ENCODE measurements around the gene HCFC1.

HCFC1 gene

DNA sequence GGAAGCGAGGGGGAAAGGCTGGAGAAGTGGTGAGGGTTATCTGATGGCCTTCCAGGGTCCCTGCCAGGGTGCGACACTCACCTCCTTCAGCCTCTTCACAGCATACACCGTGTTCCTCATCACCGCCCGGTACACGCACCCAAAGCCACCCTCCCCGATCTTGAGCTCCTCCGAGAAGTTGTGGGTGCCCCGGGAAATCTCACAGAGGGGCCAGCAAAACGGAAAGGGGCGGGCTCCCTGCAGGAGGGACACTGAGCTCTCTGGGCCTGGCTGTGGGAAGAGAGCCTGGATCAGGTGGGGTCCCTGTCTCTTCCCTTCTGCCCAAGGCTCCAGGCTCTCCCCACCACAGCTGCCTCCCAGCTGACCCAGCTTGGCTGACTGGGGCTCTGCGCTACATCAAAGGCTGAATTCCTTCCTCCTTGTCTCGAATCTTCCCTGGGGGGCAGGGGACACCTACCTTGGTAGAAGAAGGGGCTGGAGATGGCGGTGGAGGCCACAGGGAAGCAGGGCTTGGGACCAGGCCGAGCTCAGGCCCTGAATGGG is 47.0 kb upstream of the HCFC1 start:
- peaks cover 27 to 28% of the 10 kb centered on the region in 2 experiments for H3K4me1 ChIP-seq (ENCODE audit: control insufficient read depth in 1 of 2, insufficient read depth in 1 of 2, low read depth in 1 of 2, low read length in 1 of 2)
- TF ChIP-seq, protein P1, sequence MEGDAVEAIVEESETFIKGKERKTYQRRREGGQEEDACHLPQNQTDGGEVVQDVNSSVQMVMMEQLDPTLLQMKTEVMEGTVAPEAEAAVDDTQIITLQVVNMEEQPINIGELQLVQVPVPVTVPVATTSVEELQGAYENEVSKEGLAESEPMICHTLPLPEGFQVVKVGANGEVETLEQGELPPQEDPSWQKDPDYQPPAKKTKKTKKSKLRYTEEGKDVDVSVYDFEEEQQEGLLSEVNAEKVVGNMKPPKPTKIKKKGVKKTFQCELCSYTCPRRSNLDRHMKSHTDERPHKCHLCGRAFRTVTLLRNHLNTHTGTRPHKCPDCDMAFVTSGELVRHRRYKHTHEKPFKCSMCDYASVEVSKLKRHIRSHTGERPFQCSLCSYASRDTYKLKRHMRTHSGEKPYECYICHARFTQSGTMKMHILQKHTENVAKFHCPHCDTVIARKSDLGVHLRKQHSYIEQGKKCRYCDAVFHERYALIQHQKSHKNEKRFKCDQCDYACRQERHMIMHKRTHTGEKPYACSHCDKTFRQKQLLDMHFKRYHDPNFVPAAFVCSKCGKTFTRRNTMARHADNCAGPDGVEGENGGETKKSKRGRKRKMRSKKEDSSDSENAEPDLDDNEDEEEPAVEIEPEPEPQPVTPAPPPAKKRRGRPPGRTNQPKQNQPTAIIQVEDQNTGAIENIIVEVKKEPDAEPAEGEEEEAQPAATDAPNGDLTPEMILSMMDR (IDR thresholded peaks at IDR 0.05) = no peak
- H3K36me3 ChIP-seq = peaks cover 19% of the 10 kb centered on the region
- peak overlapping the region; percentile 91 for H3K27ac ChIP-seq
- H3K9me3 ChIP-seq = no peaks in the 10 kb centered on the region
- H3K27me3 ChIP-seq = no peaks in the 10 kb centered on the region
- peak overlapping the region; percentile 61 to 65 for H3K4me3 ChIP-seq (ENCODE audit: low read depth in 1 of 2, low read length in 1 of 2)

DNA sequence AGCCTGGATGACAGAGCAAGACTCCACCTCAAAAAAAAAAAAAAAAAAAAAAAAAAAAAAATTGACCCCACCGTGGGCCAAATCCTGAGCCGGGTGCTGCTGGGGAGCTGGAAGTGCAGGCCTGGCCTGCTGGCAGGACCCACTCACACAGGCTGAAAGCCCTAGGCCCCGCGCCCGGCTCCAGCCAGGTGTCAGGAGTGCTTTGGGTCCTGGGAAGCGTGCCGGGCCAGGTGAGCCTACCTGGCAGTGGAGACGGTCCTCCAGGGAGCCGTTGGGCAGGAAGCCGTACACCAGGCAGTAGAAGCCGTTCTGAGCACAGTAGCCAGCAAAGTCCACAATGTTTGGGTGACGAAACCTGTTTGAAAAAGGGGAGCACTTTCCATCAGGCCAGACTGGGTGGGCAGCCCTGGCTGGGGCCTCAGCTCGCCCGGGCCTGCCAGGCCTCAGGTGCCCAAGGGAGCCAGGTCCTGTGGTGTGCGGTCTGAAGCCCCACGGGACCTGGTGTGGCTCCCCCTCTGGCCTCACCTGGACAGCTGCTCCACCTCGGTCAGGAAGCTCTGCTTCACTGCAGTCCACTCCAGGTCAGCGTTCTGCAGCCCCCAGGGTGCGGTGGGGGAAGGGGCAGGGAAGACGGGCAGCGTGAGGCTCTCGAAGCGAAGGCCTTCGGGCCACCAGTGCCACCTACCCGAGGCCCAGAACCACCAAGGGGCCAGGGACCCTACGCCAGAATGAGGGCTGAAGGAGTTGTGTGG is 46.3 kb upstream of the HCFC1 start:
- TF ChIP-seq, protein P1 (IDR thresholded peaks at IDR 0.05) = no peak
- H3K27ac ChIP-seq = peak overlapping the region; percentile 91

DNA sequence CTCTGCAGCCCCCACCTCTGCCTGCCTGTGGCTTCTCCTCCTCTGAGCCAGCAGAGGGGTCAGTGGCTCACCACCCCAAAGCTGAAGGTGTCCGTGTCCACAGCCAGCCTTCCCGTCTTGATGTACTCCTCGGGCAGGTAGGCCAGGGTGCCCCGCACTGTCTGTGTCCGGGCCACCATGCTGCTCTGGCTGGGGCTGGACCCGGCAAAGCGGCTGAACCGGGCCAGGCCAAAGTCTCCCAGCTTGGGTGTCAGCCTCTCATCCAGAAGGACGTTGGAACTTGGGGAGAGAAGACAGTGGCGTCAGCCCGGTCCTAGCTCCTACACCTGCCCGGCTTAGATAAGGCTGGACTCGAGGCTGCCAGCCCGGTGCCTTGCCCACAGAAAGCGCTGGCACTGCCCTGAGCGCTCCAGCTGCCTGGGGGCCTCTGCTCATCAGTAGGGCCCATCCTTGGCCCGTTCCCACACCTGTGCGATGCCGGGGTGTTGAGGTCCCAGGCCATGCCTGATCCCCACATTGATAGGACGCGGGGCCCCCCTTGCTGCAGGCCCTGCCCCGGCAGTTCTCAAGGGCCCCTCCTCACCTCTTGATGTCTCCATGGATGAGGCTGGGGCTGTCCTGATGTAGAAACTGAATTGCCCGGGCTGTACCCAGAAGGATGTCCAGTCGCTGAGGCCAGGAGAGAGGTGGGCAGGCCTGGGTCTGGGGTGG is 44.9 kb upstream of the HCFC1 start:
- Histone ChIP-seq H3K4me1 (ENCODE audit: control insufficient read depth in 1 of 2, insufficient read depth in 1 of 2, low read depth in 1 of 2, low read length in 1 of 2) (peaks cover 30 to 32% of the 10 kb centered on the region in 2 experiments), H3K27me3 (no peaks in the 10 kb centered on the region), H3K4me3 (ENCODE audit: low read depth in 1 of 2, low read length in 1 of 2) (no peak overlapping the region), H3K27ac (no peak overlapping the region), H3K9me3 (no peaks in the 10 kb centered on the region), H3K36me3 (peaks cover 22% of the 10 kb centered on the region)
- TF ChIP-seq, protein P1 (IDR thresholded peaks at IDR 0.05) = no peak

More for the DNA sequence above, 46.3 kb upstream of the HCFC1 start:
- Histone ChIP-seq H3K4me1 (ENCODE audit: control insufficient read depth in 1 of 2, insufficient read depth in 1 of 2, low read depth in 1 of 2, low read length in 1 of 2) (peaks cover 30 to 32% of the 10 kb centered on the region in 2 experiments), H3K4me3 (ENCODE audit: low read depth in 1 of 2, low read length in 1 of 2) (peak overlapping the region in 1 of 2 experiments; percentile 61), H3K9me3 (no peaks in the 10 kb centered on the region), H3K36me3 (peaks cover 19% of the 10 kb centered on the region), H3K27me3 (no peaks in the 10 kb centered on the region)

DNA sequence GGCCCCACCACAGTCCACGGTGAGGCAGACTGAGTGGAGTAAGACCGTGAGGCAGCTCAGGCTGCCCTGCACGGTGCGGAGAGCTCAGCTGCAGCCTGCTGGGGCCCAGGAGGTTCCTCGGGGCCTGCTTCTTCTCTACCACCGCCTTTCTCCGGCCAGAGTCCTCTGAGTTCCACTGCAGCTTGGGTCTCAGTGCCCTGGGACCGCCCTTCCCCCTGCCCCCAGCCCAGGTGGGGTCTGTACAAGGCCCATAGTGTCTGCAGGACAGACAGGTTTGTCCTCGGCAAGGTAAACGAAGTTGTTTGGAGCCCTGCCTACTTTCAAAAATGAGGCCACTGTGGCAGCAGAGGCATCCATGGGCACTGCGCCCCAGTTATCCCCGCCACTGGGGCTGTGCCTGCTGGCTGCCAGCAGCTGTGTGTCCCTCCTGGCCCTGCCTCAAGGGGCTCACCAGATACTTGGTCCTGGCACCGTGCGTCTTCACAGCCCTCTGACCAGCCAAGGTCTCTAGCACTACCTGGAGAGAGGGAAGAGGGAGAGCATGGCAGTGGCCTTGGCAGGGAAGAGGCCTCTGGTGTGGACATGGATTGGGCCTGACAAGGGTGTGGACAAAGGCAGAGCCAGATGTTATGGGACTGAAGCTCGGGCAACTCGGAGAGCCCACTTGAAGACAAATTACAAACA is 44.1 kb upstream of the HCFC1 start:
- H3K36me3 ChIP-seq = peaks cover 26% of the 10 kb centered on the region
- H3K27me3 ChIP-seq = no peaks in the 10 kb centered on the region
- peak overlapping the region; percentile 52 for H3K27ac ChIP-seq
- H3K4me3 ChIP-seq (ENCODE audit: low read depth in 1 of 2, low read length in 1 of 2) = no peak overlapping the region
- H3K9me3 ChIP-seq = no peaks in the 10 kb centered on the region
- TF ChIP-seq, protein P1 (IDR thresholded peaks at IDR 0.05) = no peak
- peaks cover 24 to 26% of the 10 kb centered on the region in 2 experiments for H3K4me1 ChIP-seq (ENCODE audit: control insufficient read depth in 1 of 2, insufficient read depth in 1 of 2, low read depth in 1 of 2, low read length in 1 of 2)
